Ishikawa (cell line): ENCODE measurements around the gene DACT2.

ENCODE experiments used
- CREB1 ChIP-seq: IDR thresholded peaks from 2 replicates; pipeline ENCODE4 v1.6.1; 2012; ENCODE audit warnings: low read depth
- EGR1 ChIP-seq: IDR thresholded peaks from 2 replicates; pipeline ENCODE4 v1.6.1; 2012
- EP300 ChIP-seq: IDR thresholded peaks from 2 replicates; pipeline ENCODE4 v1.6.1; 2012; ENCODE audit warnings: borderline replicate concordance
- FOXM1 ChIP-seq: IDR thresholded peaks from 2 replicates; pipeline ENCODE4 v1.6.1; 2012; ENCODE audit warnings: low read depth, borderline replicate concordance
- RAD21 ChIP-seq: IDR thresholded peaks from 2 replicates; pipeline ENCODE4 v1.6.1; 2012; ENCODE audit warnings: low read depth
- REST ChIP-seq: IDR thresholded peaks from 2 replicates; pipeline ENCODE4 v1.6.1; 2012; ENCODE audit warnings: low read depth, mild to moderate bottlenecking
- TAF1 ChIP-seq: IDR thresholded peaks from 2 replicates; pipeline ENCODE4 v1.6.1; 2012; ENCODE audit warnings: low read depth, mild to moderate bottlenecking
- TCF12 ChIP-seq: IDR thresholded peaks from 2 replicates; pipeline ENCODE4 v1.6.1; 2012; ENCODE audit warnings: low read depth
- YY1 ChIP-seq: IDR thresholded peaks from 2 replicates; pipeline ENCODE4 v1.6.1; 2012; ENCODE audit warnings: low read depth
- ZBTB7A ChIP-seq: IDR thresholded peaks from 2 replicates; pipeline ENCODE4 v1.6.1; 2012; ENCODE audit warnings: low read depth
- TF ChIP-seq, protein P1 (sequence below): IDR thresholded peaks from 2 replicates; pipeline ENCODE4 v1.6.1; 2012
- TF ChIP-seq, protein P2 (sequence below): IDR thresholded peaks from 2 replicates; pipeline ENCODE4 v1.6.1; 2012

DNA sequence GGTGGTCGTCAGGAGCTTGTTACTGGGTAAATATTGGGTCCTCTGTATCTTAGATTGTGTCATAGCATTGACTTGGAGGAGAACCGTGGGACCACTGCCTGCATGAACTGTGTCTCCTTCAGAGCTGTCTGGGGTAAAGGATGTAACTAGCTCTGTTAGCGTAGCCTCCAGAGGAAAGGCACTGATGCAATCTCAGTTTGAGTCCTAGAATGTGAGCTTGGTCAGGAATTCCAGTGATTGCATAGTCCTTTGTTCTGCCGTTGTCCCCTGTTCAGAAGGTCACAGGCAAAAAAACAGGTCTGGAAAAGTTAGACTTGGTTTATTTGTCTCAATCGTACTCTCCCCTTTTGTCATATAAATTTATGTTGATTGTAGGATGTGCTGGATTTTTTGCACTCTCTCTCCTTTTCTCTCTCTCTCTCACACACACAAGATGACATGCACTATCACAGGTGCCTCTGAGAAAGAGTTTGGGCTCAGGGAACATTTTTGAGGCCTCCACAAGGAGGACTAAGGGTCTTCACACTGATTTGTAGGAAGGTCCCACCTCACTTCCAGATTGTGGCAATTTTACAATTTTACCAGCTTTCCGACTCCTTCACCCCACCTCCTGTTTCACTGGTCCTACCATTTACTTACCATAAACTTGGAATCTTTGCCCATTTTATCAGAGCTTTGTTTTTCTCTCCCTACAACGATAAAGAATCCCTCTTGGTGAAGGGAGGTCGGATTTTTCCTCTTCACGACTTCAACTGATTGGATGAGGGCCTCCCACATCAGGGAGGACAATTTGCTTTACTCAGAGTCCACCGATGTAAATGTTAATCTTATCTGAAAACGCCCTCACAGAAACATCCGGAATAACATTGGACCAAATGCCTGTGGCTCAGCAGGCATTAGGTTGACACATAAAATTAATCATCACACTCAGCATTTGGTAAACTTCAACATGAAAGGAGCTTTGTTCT, 7.0 kb upstream of the DACT2 start:
- no peak for TF ChIP-seq EP300
- TF ChIP-seq REST: no peak
- no peak for TF ChIP-seq TAF1
- TF ChIP-seq, protein P1, sequence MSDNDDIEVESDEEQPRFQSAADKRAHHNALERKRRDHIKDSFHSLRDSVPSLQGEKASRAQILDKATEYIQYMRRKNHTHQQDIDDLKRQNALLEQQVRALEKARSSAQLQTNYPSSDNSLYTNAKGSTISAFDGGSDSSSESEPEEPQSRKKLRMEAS: no peak
- TF ChIP-seq RAD21: no peak
- TF ChIP-seq EGR1: no peak
- no peak for TF ChIP-seq YY1
- no peak for TF ChIP-seq CREB1
- TF ChIP-seq, protein P2, sequence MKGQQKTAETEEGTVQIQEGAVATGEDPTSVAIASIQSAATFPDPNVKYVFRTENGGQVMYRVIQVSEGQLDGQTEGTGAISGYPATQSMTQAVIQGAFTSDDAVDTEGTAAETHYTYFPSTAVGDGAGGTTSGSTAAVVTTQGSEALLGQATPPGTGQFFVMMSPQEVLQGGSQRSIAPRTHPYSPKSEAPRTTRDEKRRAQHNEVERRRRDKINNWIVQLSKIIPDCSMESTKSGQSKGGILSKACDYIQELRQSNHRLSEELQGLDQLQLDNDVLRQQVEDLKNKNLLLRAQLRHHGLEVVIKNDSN: no peak
- no peak for TF ChIP-seq ZBTB7A
- TF ChIP-seq FOXM1: no peak
- no peak for TF ChIP-seq TCF12
